Mucosa of descending colon (tissue), 3 donors: ENCODE measurements around the gene GPAM. TPM values are rescaled to one million over a fixed set of nuclear protein-coding genes. Genes with fewer than 3 reads are reported as not detected.

Source experiments
- ATAC-seq: fragments of 200-7000 bp; cut with Tn5 transposase; one replicate; pipeline ENCODE4 v1.9.1; 2020; ENCODE audit warnings: mild to moderate bottlenecking, moderate library complexity
- DNase-seq, 3 donors: peaks; one replicate each; pipeline ENCODE4 v3.0.0-alpha.2; 2020
- H3K36me3 ChIP-seq: fragments of 200-600 bp; one replicate; pipeline ENCODE4 v1.8.0; 2021; ENCODE audit warnings: low read depth, mild to moderate bottlenecking
- H3K4me1 ChIP-seq: fragments of 200-600 bp; one replicate; pipeline ENCODE4 v1.8.0; 2021; ENCODE audit warnings: low read depth, mild to moderate bottlenecking
- H3K4me3 ChIP-seq: fragments of 200-600 bp; one replicate; pipeline ENCODE4 v1.8.0; 2021; ENCODE audit warnings: mild to moderate bottlenecking
- H3K9me3 ChIP-seq: fragments of 200-600 bp; one replicate; pipeline ENCODE4 v1.8.0; 2021; ENCODE audit warnings: mild to moderate bottlenecking
- intact Hi-C, 2 donors: fragments of 100-400 bp; cut with DNase I in 1 of 2; cut with micrococcal nuclease in 1 of 2; formaldehyde crosslinking; loops; one replicate each; pipeline versions ENCODE4 v1.11.0 to v1.11.1; 2022; cut with DNase I, micrococcal nuclease
- total RNA-seq, 3 donors: library from RNA; stranded (reverse); fragmentation: NEBNext Ultra II Directional in 2 of 3; extraction: Animal tissue kit (Norgen Biotek cat#: 25700) in 2 of 3; gene quantifications; one replicate each; pipeline versions ENCODE4 v1.2.1 to v1.2.4, GENCODE V29; 2021 to 2023
- TF ChIP-seq, protein P1 (sequence below): fragments of 200-600 bp; IDR thresholded peaks from one replicate; pipeline ENCODE4 v1.8.0; 2022; ENCODE audit warnings: antibody characterized with exemption, mild to moderate bottlenecking
- donor health status: DM: no; HTN: no; CAD: no; lungs with moderate emphysema.
- donor health status: DM: no; HTN: no; CAD: no.
- donor health status: DM: no; HTN: yes; CAD: no.

The GPAM gene
- total RNA-seq, 3 donors from 2014 or later, result 5.8 to 15.5 (median 9.8) TPM

DNA sequence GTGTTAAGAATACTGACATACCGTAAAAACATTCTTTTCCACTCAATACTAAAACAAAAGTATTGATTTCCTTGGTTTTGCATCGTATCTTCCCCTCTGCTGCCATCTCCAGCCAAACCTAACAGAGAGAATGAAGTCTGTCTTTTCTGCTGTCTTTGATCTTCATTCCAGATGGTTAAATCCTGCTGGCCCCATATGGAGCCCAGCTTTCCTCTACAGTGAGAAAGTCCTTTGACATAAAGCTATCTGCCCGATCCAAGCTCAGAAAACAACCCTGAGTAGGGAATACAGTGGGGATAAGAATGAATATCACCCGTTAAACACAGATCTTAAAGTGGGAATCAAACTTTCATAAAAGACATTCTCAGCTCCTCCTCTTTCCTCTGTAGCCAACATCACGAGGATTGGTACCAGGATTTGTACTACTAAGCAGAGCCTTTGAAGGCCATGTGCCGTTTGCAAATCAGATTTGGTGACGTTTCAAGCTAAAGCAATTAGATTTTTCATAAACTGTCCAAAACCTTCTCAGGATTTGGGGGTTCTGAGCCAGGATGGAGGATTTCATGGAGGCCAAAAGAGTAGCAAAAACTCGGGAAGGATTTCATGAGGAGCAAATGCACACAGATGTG is 30.8 kb upstream of the GPAM start:
- TF ChIP-seq, protein P1, sequence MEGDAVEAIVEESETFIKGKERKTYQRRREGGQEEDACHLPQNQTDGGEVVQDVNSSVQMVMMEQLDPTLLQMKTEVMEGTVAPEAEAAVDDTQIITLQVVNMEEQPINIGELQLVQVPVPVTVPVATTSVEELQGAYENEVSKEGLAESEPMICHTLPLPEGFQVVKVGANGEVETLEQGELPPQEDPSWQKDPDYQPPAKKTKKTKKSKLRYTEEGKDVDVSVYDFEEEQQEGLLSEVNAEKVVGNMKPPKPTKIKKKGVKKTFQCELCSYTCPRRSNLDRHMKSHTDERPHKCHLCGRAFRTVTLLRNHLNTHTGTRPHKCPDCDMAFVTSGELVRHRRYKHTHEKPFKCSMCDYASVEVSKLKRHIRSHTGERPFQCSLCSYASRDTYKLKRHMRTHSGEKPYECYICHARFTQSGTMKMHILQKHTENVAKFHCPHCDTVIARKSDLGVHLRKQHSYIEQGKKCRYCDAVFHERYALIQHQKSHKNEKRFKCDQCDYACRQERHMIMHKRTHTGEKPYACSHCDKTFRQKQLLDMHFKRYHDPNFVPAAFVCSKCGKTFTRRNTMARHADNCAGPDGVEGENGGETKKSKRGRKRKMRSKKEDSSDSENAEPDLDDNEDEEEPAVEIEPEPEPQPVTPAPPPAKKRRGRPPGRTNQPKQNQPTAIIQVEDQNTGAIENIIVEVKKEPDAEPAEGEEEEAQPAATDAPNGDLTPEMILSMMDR, result no peak
- intact Hi-C loops, result no loop called here
- Histone ChIP-seq H3K4me3 (no peak overlapping the region), H3K36me3 (no peaks in the 10 kb centered on the region), H3K4me1 (no peaks in the 10 kb centered on the region), H3K9me3 (no peaks in the 10 kb centered on the region)
- ATAC-seq, result no peak
- DNase-seq, result no peak

DNA sequence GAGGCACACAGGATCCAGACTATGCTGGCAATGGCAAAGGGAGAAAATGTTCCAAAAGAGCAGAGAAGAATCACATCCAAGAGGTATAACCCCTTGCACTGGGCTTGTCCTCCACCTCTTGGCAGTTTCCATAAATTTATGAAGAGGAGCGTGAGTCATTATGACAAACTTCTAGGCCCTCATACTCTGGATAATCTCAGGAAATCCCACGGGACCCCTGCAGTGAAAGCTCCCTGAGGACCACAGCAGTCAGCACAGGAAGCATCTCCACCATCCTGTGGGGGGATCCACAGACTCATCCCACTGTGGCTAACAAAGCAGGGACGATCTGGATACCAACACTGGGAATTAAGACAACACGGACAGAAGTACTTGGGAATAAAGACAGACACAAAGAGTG is 30.3 kb upstream of the GPAM start:
- intact Hi-C loops, result no loop called here

DNA sequence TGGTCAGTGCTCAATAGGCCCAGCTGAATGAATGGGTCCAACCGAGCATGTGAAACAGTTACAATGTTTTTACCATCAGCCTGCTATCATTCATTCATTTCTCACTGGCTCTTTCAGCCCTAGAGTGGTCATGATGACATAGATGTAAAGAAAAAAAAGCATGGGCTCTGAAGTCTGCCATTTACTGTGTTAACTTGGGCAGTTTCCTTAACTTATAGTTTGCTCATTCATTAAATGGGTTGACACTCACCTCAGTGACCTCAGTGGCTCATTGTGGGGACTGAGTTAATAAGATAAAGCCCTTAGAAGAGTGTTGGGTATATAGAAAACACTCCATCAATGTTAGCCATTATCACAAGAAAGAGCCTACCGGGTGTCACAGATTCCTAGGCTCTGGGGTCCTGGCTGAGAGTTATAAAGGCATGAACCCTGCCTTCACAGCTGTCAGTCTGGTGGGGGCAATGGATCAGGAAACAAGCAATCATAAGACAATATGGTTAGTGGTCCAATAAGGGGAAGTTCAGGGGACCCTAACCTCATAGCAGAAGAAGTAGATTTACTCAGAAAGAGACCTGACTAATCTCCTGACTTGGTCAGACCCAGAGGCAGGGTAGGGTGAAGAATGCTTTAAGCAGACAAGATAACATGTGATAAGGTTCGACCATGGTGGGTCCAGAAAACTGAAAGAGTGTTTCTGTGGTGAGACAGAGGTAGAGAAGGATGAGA is 29.7 kb upstream of the GPAM start:
- H3K4me1 ChIP-seq, result no peaks in the 10 kb centered on the region
- H3K4me3 ChIP-seq, result no peak overlapping the region
- TF ChIP-seq, protein P1, result no peak
- H3K9me3 ChIP-seq, result no peaks in the 10 kb centered on the region
- H3K36me3 ChIP-seq, result no peaks in the 10 kb centered on the region
- ATAC-seq (no peak), DNase-seq (no peak)
- intact Hi-C loops, result no loop called here

More for the DNA sequence above, 30.3 kb upstream of the GPAM start:
- Histone ChIP-seq H3K4me3 (no peak overlapping the region), H3K36me3 (no peaks in the 10 kb centered on the region), H3K9me3 (no peaks in the 10 kb centered on the region), H3K4me1 (no peaks in the 10 kb centered on the region)
- TF ChIP-seq, protein P1, result no peak
- ATAC-seq (no peak), DNase-seq (no peak)

DNA sequence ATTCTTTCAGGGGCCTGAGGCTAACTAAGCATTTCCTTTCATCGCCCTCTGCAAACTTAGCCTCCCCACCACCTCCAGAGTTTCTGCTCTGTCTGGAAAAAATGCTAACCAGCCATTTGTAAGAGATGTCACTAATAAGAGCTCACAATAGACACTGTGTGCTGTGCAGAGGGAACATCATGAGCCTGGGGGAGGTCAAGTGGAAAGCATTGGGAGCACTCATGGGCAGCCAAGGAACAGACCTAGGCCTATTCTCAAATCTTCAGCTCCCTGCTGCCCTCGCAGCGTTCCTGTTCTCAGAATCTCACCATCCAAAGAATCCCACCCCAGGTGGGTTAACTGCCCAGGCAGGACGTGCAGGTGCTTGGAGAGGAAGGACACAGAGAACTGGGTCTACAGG is 27.1 kb upstream of the GPAM start:
- TF ChIP-seq, protein P1, result no peak
- no peaks in the 10 kb centered on the region for H3K4me1 ChIP-seq
- H3K4me3 ChIP-seq, result no peak overlapping the region
- H3K36me3 ChIP-seq, result no peaks in the 10 kb centered on the region
- no peak for DNase-seq
- ATAC-seq, result no peak
- intact Hi-C loops, result no loop called here
- H3K9me3 ChIP-seq, result no peaks in the 10 kb centered on the region

DNA sequence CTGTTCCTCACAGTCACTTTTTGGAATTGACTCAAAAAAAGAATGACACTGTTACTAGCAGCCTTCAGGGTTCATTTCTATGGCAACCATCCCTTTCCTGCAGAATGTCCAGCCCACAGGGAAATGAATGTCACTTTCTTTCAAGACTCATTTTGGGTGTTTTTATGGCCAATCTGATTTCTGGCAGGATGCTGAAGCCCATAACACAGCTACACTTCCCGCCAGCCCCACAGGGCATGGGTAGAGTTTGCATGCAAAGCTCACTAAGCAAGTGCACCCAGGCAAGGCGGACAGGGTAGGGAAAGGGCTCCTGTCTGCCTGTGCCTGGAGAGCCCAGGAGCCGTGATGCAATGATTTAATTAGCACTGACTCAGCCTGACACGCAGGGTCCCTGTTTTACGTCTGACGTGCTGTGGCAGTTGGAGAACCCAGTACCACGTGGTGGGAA is 26.1 kb upstream of the GPAM start:
- TF ChIP-seq, protein P1, result no peak
- intact Hi-C loops, result no loop called here
- no peak for ATAC-seq

More for the DNA sequence above, 26.1 kb upstream of the GPAM start:
- no peak for DNase-seq
- Histone ChIP-seq H3K9me3 (no peaks in the 10 kb centered on the region), H3K36me3 (no peaks in the 10 kb centered on the region), H3K4me1 (no peaks in the 10 kb centered on the region), H3K4me3 (no peak overlapping the region)
